Panc1 (cell line): ENCODE results near the gene CCNG2.

ENCODE experiments used
- POLR2AphosphoS5 ChIP-seq: IDR thresholded peaks from 2 replicates; pipeline ENCODE4 v1.6.1; 2012; ENCODE audit warnings: mild to moderate bottlenecking, low read depth, low read length, moderate library complexity
- TCF7L2 ChIP-seq: IDR thresholded peaks from 2 replicates; pipeline ENCODE4 v1.6.1; 2011; ENCODE audit warnings: mild to moderate bottlenecking, low read depth, low read length, inconsistent platforms
- TF ChIP-seq, protein P1 (sequence below): fragments of 450-650 bp; IDR thresholded peaks from 2 replicates; pipeline ENCODE4 v1.5.1; 2017; ENCODE audit warnings: mild to moderate bottlenecking
- TF ChIP-seq, protein P2 (sequence below), 2 experiments: IDR thresholded peaks; 2 replicates each; pipeline ENCODE4 v1.6.1; 2011 to 2012; ENCODE audit warnings: low read depth in 2 of 2, control low read depth in 1 of 2, low read length in 1 of 2, mild to moderate bottlenecking in 1 of 2, moderate library complexity in 1 of 2; ENCODE audit not compliant: insufficient read depth in 1 of 2

DNA sequence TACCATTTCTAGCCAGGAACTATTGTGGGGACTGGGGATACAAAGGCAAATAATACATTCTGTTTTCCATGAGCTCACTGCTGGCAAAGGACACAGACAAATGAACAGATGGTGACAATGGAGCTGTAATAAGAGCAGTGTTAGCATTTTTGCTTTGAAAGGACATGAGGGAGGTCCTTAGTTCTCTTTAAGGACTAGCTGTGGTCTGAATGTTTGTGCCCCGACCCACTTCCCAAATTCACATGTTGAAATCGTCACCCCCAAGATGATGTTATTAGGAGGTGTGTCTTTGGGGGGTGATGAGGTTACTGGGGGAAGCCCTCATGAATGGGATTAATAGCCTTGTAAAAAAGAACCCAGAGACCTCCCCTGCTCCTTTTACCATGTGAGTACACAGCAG, 30.3 kb downstream of the CCNG2 start:
- TF ChIP-seq, protein P1, sequence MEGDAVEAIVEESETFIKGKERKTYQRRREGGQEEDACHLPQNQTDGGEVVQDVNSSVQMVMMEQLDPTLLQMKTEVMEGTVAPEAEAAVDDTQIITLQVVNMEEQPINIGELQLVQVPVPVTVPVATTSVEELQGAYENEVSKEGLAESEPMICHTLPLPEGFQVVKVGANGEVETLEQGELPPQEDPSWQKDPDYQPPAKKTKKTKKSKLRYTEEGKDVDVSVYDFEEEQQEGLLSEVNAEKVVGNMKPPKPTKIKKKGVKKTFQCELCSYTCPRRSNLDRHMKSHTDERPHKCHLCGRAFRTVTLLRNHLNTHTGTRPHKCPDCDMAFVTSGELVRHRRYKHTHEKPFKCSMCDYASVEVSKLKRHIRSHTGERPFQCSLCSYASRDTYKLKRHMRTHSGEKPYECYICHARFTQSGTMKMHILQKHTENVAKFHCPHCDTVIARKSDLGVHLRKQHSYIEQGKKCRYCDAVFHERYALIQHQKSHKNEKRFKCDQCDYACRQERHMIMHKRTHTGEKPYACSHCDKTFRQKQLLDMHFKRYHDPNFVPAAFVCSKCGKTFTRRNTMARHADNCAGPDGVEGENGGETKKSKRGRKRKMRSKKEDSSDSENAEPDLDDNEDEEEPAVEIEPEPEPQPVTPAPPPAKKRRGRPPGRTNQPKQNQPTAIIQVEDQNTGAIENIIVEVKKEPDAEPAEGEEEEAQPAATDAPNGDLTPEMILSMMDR = no peak
- TF ChIP-seq, protein P2, sequence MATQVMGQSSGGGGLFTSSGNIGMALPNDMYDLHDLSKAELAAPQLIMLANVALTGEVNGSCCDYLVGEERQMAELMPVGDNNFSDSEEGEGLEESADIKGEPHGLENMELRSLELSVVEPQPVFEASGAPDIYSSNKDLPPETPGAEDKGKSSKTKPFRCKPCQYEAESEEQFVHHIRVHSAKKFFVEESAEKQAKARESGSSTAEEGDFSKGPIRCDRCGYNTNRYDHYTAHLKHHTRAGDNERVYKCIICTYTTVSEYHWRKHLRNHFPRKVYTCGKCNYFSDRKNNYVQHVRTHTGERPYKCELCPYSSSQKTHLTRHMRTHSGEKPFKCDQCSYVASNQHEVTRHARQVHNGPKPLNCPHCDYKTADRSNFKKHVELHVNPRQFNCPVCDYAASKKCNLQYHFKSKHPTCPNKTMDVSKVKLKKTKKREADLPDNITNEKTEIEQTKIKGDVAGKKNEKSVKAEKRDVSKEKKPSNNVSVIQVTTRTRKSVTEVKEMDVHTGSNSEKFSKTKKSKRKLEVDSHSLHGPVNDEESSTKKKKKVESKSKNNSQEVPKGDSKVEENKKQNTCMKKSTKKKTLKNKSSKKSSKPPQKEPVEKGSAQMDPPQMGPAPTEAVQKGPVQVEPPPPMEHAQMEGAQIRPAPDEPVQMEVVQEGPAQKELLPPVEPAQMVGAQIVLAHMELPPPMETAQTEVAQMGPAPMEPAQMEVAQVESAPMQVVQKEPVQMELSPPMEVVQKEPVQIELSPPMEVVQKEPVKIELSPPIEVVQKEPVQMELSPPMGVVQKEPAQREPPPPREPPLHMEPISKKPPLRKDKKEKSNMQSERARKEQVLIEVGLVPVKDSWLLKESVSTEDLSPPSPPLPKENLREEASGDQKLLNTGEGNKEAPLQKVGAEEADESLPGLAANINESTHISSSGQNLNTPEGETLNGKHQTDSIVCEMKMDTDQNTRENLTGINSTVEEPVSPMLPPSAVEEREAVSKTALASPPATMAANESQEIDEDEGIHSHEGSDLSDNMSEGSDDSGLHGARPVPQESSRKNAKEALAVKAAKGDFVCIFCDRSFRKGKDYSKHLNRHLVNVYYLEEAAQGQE (IDR thresholded peaks at IDR 0.05; ENCODE audit: insufficient read depth in 1 of 2, low read depth in 2 of 2, low read length in 1 of 2) = no peak
- TF ChIP-seq POLR2AphosphoS5 (no peak), TCF7L2 (no peak)
